ENCODE results near the gene STIM1.
"Not testable (repeated sequence)": the region's sequence is repeated elsewhere in the genome, so short reads cannot be mapped to it uniquely, and the experiment has no call there.

STIM1 gene

GRCh38 chr11:3996651-3997050, 141.2 kb downstream of the STIM1 start:
- Mint-ChIP-seq H3K27ac (no peak overlapping the region), H3K4me3 (no peak overlapping the region), H3K4me1 (no peaks in the 10 kb centered on the region), H3K9me3 (peaks cover 53% of the 10 kb centered on the region), H3K27me3 (ENCODE audit: low read depth) (no peaks in the 10 kb centered on the region), H3K36me3 (ENCODE audit: low read depth) (peaks cover 34% of the 10 kb centered on the region)
- TF ChIP-seq, protein P1, sequence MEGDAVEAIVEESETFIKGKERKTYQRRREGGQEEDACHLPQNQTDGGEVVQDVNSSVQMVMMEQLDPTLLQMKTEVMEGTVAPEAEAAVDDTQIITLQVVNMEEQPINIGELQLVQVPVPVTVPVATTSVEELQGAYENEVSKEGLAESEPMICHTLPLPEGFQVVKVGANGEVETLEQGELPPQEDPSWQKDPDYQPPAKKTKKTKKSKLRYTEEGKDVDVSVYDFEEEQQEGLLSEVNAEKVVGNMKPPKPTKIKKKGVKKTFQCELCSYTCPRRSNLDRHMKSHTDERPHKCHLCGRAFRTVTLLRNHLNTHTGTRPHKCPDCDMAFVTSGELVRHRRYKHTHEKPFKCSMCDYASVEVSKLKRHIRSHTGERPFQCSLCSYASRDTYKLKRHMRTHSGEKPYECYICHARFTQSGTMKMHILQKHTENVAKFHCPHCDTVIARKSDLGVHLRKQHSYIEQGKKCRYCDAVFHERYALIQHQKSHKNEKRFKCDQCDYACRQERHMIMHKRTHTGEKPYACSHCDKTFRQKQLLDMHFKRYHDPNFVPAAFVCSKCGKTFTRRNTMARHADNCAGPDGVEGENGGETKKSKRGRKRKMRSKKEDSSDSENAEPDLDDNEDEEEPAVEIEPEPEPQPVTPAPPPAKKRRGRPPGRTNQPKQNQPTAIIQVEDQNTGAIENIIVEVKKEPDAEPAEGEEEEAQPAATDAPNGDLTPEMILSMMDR (IDR thresholded peaks at IDR 0.05; ENCODE audit: unreplicated experiment in 3 of 3), result no peak

DNA sequence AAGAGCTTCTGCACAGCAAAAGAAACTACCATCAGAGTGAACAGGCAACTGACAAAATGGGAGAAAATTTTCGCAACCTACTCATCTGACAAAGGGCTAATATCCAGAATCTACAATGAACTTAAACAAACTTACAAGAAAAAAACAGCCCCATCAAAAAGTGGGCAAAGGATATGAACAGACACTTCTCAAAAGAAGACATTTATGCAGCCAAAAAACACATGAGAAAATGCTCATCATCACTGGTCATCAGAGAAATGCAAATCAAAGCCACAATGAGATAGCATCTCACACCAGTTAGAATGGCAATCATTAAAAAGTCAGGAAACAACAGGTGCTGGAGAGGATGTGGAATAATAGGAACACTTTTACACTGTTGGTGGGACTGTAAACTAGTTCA, 149.3 kb downstream of the STIM1 start:
- not testable (repeated sequence) for H3K27me3 Mint-ChIP-seq (ENCODE audit: low read depth); H3K4me1 Mint-ChIP-seq; H3K36me3 Mint-ChIP-seq (ENCODE audit: low read depth); H3K27ac Mint-ChIP-seq; H3K4me3 Mint-ChIP-seq
- H3K9me3 Mint-ChIP-seq, result peaks cover 11% of the 10 kb centered on the region

- H3K36me3 Mint-ChIP-seq (ENCODE audit: low read depth), result no peaks in the 10 kb centered on the region
- H3K4me3 Mint-ChIP-seq, result no peak overlapping the region
- no peak overlapping the region for H3K27ac Mint-ChIP-seq
- H3K4me1 Mint-ChIP-seq, result peaks cover 5% of the 10 kb centered on the region
- H3K27me3 Mint-ChIP-seq (ENCODE audit: low read depth), result no peaks in the 10 kb centered on the region
- TF ChIP-seq, protein P1 (IDR thresholded peaks at IDR 0.05; ENCODE audit: unreplicated experiment in 3 of 3), result no peak
- H3K9me3 Mint-ChIP-seq, result peaks cover 15% of the 10 kb centered on the region
Measured at GRCh38 chr11:4006946-4007680, 151.6 kb downstream of the STIM1 start.

DNA sequence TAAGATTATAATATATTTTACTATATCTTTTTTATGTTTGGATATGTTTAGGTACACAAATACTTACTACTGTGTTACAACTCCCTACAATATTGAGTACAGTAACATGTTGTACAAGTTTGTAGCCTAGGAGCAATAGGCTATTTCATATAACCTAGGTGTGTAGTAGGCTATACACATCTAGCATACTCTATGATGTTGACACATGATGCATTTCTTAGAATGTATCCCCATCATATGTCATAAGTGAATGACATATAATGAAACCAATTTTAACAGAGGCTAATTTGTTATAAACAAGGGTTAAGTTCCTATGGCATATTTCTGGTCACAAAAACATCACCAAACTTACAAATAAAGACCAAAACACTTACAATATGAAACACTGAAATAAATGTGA, 152.7 kb downstream of the STIM1 start:
- Mint-ChIP-seq H3K36me3 (ENCODE audit: low read depth) (no peaks in the 10 kb centered on the region), H3K4me3 (no peak overlapping the region), H3K27me3 (ENCODE audit: low read depth) (no peaks in the 10 kb centered on the region), H3K27ac (no peak overlapping the region), H3K4me1 (peaks cover 5% of the 10 kb centered on the region), H3K9me3 (peaks cover 18% of the 10 kb centered on the region)
- TF ChIP-seq, protein P1 (IDR thresholded peaks at IDR 0.05; ENCODE audit: unreplicated experiment in 3 of 3), result no peak

- H3K4me1 Mint-ChIP-seq; H3K36me3 Mint-ChIP-seq (ENCODE audit: low read depth); H3K27ac Mint-ChIP-seq; H3K27me3 Mint-ChIP-seq (ENCODE audit: low read depth); H3K4me3 Mint-ChIP-seq: not testable (repeated sequence)
- H3K9me3 Mint-ChIP-seq, result peaks cover 30% of the 10 kb centered on the region
Measured at GRCh38 chr11:4016602-4017001, 161.1 kb downstream of the STIM1 start.

DNA sequence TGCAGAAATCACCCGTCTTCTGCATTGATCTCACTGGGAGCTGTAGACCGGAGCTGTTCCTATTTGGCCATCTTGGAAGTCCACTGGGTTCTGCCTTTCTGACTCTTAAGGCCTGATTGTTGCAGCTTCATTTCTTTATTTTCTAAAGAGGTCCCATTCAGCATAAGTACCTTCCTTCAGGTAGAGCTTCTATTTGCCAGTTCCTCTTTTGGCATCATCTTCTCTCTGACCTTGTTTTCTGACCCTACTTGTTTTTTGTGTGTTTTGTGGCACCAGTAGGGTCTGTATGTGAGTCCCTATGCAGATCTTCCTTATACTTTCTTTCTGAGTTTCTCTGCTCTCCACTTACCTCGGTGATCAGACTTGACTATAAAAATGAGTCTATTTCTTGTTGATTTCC, 161.7 kb downstream of the STIM1 start:
- no peak overlapping the region for H3K4me3 Mint-ChIP-seq
- H3K36me3 Mint-ChIP-seq (ENCODE audit: low read depth), result peaks cover 9% of the 10 kb centered on the region
- H3K27me3 Mint-ChIP-seq (ENCODE audit: low read depth), result no peaks in the 10 kb centered on the region
- no peak overlapping the region for H3K27ac Mint-ChIP-seq
- TF ChIP-seq, protein P1 (IDR thresholded peaks at IDR 0.05; ENCODE audit: unreplicated experiment in 3 of 3), result no peak
- H3K9me3 Mint-ChIP-seq, result peaks cover 28% of the 10 kb centered on the region
- H3K4me1 Mint-ChIP-seq, result no peaks in the 10 kb centered on the region

- Mint-ChIP-seq H3K4me3 (no peak overlapping the region), H3K36me3 (ENCODE audit: low read depth) (peaks cover 12% of the 10 kb centered on the region), H3K27me3 (ENCODE audit: low read depth) (no peaks in the 10 kb centered on the region), H3K4me1 (no peaks in the 10 kb centered on the region), H3K9me3 (peaks cover 31% of the 10 kb centered on the region), H3K27ac (no peak overlapping the region)
- TF ChIP-seq, protein P1 (IDR thresholded peaks at IDR 0.05; ENCODE audit: unreplicated experiment in 3 of 3), result no peak
Measured at GRCh38 chr11:4018641-4019040, 163.2 kb downstream of the STIM1 start.

Data from nephron (organoid).